ENCODE data around the gene PRKG1.

PRKG1 gene

GRCh38 chr10:51617576-51618235 lies 543.4 kb downstream of the PRKG1 start:
- no peaks in the 10 kb centered on the region for H3F3A ChIP-seq (ENCODE audit: control insufficient read depth, insufficient read depth)
- no peak overlapping the region for H3K27ac ChIP-seq (ENCODE audit: low read depth, low read length)
- no peaks in the 10 kb centered on the region; the same call in 1 of the 2 replicates for H3K9me3 ChIP-seq (ENCODE audit: control insufficient read depth, insufficient read depth, low read length)
- no peaks in the 10 kb centered on the region for H4K20me1 ChIP-seq (ENCODE audit: control insufficient read depth, insufficient read depth, low read depth, low read length)
- H3K27me3 ChIP-seq (ENCODE audit: control insufficient read depth, low read length): no peaks in the 10 kb centered on the region
- H3K79me2 ChIP-seq (ENCODE audit: control insufficient read depth, low read length): no peaks in the 10 kb centered on the region
- no peaks in the 10 kb centered on the region for H3K36me3 ChIP-seq (ENCODE audit: control insufficient read depth, low read length)
- H3K4me2 ChIP-seq (ENCODE audit: low read length): no peak overlapping the region
- TF ChIP-seq CTCF (IDR thresholded peaks at IDR 0.05; ENCODE audit: low read depth, low read length, poor library complexity, severe bottlenecking) (no peak), EZH2phosphoT487 (IDR thresholded peaks at IDR 0.05; ENCODE audit: borderline replicate concordance, low read length) (no peak)
- H3K4me3 ChIP-seq (ENCODE audit: low read length): no peak overlapping the region
- H3K9me2 ChIP-seq (replicated peaks; ENCODE audit: control insufficient read depth, low read length): no peaks in the 10 kb centered on the region
- H3K4me1 ChIP-seq (ENCODE audit: control insufficient read depth, low read length): no peaks in the 10 kb centered on the region

GRCh38 chr10:51619365-51619764 lies 545.1 kb downstream of the PRKG1 start:
- H3K9me3 ChIP-seq (ENCODE audit: control insufficient read depth, insufficient read depth, low read length): no peaks in the 10 kb centered on the region; the same call in 1 of the 2 replicates
- H3K9me2 ChIP-seq (replicated peaks; ENCODE audit: control insufficient read depth, low read length): no peaks in the 10 kb centered on the region
- no peak overlapping the region for H3K4me2 ChIP-seq (ENCODE audit: low read length)
- no peaks in the 10 kb centered on the region for H3K27me3 ChIP-seq (ENCODE audit: control insufficient read depth, low read length)
- H4K20me1 ChIP-seq (ENCODE audit: control insufficient read depth, insufficient read depth, low read depth, low read length): no peaks in the 10 kb centered on the region
- no peaks in the 10 kb centered on the region for H3K4me1 ChIP-seq (ENCODE audit: control insufficient read depth, low read length)
- H3K79me2 ChIP-seq (ENCODE audit: control insufficient read depth, low read length): no peaks in the 10 kb centered on the region
- no peak overlapping the region for H3K4me3 ChIP-seq (ENCODE audit: low read length)
- H3K27ac ChIP-seq (ENCODE audit: low read depth, low read length): no peak overlapping the region
- H3F3A ChIP-seq (ENCODE audit: control insufficient read depth, insufficient read depth): no peaks in the 10 kb centered on the region
- no peaks in the 10 kb centered on the region for H3K36me3 ChIP-seq (ENCODE audit: control insufficient read depth, low read length)
- TF ChIP-seq CTCF (IDR thresholded peaks at IDR 0.05; ENCODE audit: low read depth, low read length, poor library complexity, severe bottlenecking) (no peak), EZH2phosphoT487 (IDR thresholded peaks at IDR 0.05; ENCODE audit: borderline replicate concordance, low read length) (no peak)

GRCh38 chr10:51620131-51620530 lies 545.8 kb downstream of the PRKG1 start:
- Histone ChIP-seq H3K4me3 (ENCODE audit: low read length) (no peak overlapping the region), H3K9me2 (replicated peaks; ENCODE audit: control insufficient read depth, low read length) (no peaks in the 10 kb centered on the region), H4K20me1 (ENCODE audit: control insufficient read depth, insufficient read depth, low read depth, low read length) (no peaks in the 10 kb centered on the region), H3K79me2 (ENCODE audit: control insufficient read depth, low read length) (no peaks in the 10 kb centered on the region), H3K27me3 (ENCODE audit: control insufficient read depth, low read length) (no peaks in the 10 kb centered on the region), H3K4me1 (ENCODE audit: control insufficient read depth, low read length) (no peaks in the 10 kb centered on the region), H3K9me3 (ENCODE audit: control insufficient read depth, insufficient read depth, low read length) (no peaks in the 10 kb centered on the region; the same call in 1 of the 2 replicates), H3K4me2 (ENCODE audit: low read length) (no peak overlapping the region), H3K36me3 (ENCODE audit: control insufficient read depth, low read length) (no peaks in the 10 kb centered on the region), H3F3A (ENCODE audit: control insufficient read depth, insufficient read depth) (no peaks in the 10 kb centered on the region), H3K27ac (ENCODE audit: low read depth, low read length) (no peak overlapping the region)
- TF ChIP-seq EZH2phosphoT487 (IDR thresholded peaks at IDR 0.05; ENCODE audit: borderline replicate concordance, low read length) (no peak), CTCF (IDR thresholded peaks at IDR 0.05; ENCODE audit: low read depth, low read length, poor library complexity, severe bottlenecking) (no peak)
